BE2C (cell line): ENCODE data around the gene RAB7B.

Experiments
- DNase-seq: peaks from one replicate; pipeline ENCODE4 v3.0.0-alpha.2; 2020
- H3K27me3 ChIP-seq: fragments of 250-450 bp; sonication (Bioruptor Pico); 2 replicates; pipeline ENCODE4 v1.5.1; 2020; ENCODE audit warnings: mild to moderate bottlenecking
- H3K36me3 ChIP-seq: fragments of 250-450 bp; sonication (Bioruptor Pico); 2 replicates; pipeline ENCODE4 v1.5.1; 2020; ENCODE audit warnings: mild to moderate bottlenecking
- H3K4me1 ChIP-seq: fragments of 250-450 bp; sonication (Bioruptor Pico); 2 replicates; pipeline ENCODE4 v1.5.1; 2020
- H3K4me3 ChIP-seq: 2 replicates; pipeline ENCODE4 v1.5.1; 2011; ENCODE audit warnings: low read depth, low read length
- H3K9me3 ChIP-seq: fragments of 250-450 bp; sonication (Bioruptor Pico); 2 replicates; pipeline ENCODE4 v1.5.1; 2020
- TF ChIP-seq, protein P1 (sequence below): IDR thresholded peaks from 2 replicates; pipeline ENCODE4 v1.5.1; 2012; ENCODE audit warnings: mild to moderate bottlenecking, low read depth, low read length

RAB7B gene

DNA sequence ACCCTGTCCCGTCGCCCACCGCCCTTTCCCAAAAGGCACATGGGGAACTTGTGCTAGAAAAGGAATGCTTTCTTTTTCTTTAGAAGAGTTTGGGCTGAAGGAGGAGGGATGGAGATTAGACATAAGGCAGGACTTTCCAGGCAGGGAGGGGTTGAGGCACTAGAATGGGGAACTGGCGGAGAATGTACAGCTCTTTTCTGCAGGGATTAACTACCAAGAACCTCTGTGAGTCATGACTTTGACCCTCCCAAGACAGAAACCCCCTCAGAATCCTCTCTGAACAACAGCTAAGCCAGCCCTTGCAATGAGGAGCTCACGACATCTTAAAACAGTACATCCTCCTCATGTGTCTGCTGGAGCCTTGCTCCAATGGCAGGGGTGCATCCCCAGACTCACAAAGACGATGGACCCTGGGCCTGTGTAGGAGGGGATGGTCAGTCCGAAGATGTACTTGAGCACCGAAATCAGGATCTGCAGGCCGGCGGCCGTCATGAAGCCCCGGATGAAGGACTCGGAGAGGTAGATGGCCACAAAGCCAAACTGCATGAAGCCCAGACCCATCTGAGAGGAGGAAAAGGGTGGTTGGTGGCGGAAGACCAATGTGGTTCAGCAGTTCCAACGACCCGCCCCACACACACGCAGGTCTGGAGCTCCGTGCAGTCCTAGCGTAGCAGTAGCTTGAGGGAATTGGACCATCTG, 73.5 kb downstream of the RAB7B start:
- Histone ChIP-seq H3K36me3 (no peaks in the 10 kb centered on the region), H3K4me3 (no peak overlapping the region), H3K27me3 (peaks cover 24% of the 10 kb centered on the region), H3K4me1 (no peaks in the 10 kb centered on the region), H3K9me3 (no peaks in the 10 kb centered on the region)
- TF ChIP-seq, protein P1, sequence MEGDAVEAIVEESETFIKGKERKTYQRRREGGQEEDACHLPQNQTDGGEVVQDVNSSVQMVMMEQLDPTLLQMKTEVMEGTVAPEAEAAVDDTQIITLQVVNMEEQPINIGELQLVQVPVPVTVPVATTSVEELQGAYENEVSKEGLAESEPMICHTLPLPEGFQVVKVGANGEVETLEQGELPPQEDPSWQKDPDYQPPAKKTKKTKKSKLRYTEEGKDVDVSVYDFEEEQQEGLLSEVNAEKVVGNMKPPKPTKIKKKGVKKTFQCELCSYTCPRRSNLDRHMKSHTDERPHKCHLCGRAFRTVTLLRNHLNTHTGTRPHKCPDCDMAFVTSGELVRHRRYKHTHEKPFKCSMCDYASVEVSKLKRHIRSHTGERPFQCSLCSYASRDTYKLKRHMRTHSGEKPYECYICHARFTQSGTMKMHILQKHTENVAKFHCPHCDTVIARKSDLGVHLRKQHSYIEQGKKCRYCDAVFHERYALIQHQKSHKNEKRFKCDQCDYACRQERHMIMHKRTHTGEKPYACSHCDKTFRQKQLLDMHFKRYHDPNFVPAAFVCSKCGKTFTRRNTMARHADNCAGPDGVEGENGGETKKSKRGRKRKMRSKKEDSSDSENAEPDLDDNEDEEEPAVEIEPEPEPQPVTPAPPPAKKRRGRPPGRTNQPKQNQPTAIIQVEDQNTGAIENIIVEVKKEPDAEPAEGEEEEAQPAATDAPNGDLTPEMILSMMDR = no peak
- DNase-seq = no peak

DNA sequence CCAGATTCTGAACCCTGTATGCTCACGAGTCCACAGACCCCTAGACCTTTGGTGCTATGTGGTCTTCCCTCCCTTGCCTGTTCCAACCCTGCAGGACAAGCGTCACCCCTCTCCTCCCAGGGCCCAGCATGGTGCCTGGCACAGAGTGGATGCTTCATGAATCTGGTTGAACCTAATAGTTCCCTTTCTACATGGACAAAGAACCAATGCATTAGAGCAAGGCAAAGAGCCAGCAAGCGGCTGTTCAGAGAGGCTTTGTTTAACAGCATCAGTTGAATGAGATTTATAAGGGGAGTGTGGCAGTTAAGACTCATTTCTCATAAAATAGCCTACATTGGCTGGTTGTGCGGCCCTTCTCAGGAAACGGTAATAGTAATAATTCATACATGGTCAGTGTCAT, 74.9 kb downstream of the RAB7B start:
- TF ChIP-seq, protein P1 = no peak

DNA sequence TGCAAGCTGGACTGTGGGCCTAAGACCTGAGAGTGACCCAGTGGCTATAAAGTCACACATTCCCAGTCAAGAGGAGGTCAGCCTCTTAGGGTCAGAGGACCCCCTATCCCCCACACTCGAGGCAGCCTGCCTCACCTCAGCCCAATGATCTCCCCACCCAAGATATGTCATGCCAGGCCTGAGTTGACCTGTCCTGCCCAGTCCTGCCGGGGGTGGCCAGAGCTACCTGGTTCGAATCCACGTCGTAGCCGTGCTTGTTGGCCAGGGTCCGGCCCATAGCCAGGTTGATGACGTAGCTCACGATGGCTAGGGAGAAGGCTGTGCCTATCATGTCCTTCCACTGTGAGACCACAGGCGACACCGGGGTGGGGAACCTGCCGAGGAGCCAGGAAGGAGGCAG, 75.5 kb downstream of the RAB7B start:
- Histone ChIP-seq H3K36me3 (no peaks in the 10 kb centered on the region), H3K4me1 (no peaks in the 10 kb centered on the region), H3K4me3 (no peak overlapping the region), H3K27me3 (peaks cover 8% of the 10 kb centered on the region; the same call in 1 of the 2 replicates), H3K9me3 (no peaks in the 10 kb centered on the region)
- no peak for DNase-seq
- TF ChIP-seq, protein P1 = no peak

More for the DNA sequence above, 74.9 kb downstream of the RAB7B start:
- no peak for DNase-seq
- H3K9me3 ChIP-seq = no peaks in the 10 kb centered on the region
- H3K27me3 ChIP-seq = peaks cover 12% of the 10 kb centered on the region; the same call in 1 of the 2 replicates
- H3K36me3 ChIP-seq = no peaks in the 10 kb centered on the region
- no peaks in the 10 kb centered on the region for H3K4me1 ChIP-seq
- H3K4me3 ChIP-seq = no peak overlapping the region

DNA sequence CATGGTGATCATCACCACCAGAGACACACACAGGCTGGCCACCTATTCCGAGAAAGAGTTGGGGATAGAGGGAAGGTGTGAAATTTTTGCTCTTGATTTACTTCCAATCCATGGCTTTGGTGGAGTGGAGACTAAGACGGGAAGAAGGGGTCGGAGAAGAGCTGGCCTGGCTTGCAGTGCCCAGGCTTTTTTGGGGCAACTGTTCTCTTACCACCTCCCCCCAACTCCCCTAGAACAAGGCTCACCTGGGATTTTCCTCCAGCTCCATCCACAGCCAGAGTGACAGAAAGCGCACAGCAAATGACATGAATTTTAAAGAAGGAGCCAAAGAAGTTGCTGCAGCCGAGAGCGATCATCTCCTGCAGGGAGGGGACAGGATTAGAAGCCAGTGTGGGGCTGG, 75.9 kb downstream of the RAB7B start:
- Histone ChIP-seq H3K9me3 (no peaks in the 10 kb centered on the region), H3K36me3 (no peaks in the 10 kb centered on the region), H3K4me3 (no peak overlapping the region), H3K27me3 (peaks cover 8% of the 10 kb centered on the region; the same call in 1 of the 2 replicates), H3K4me1 (no peaks in the 10 kb centered on the region)
- DNase-seq = no peak
- TF ChIP-seq, protein P1 = no peak
